ENCODE data around the gene ICAM5.

- no peak for TF ChIP-seq EZH2phosphoT487 (conservative IDR thresholded peaks at IDR 0.05; ENCODE audit: low read length)
- no peak for TF ChIP-seq CTCF (IDR thresholded peaks at IDR 0.05; ENCODE audit: insufficient read depth, low read length, poor library complexity, severe bottlenecking)
Measured at GRCh38 chr19:10284960-10285278, 4.8 kb upstream of the ICAM5 start.

Measured in SU-DHL-6 (cell line).